ENCODE results near the gene OR51E2.

DNA sequence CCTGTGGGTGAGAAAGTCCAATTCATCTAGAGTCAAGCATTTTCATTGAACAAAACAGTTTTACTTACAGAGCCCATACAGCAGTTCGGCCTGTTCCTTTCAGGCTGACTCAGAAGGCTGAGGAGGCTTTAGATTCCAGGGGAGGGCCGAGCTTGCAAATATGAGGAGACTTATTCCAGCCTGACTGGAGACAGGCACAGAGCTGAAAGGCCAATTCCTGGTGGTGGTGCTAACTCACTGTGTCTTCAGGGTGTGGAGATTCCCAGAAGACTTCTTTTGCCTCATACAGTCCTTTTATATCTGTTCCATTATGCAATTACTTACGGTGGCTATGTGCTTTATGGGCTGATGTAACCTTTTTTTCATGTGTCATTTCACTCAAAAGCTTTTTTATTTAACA, at the start of gene OR51E2:
- TF ChIP-seq, protein P1, sequence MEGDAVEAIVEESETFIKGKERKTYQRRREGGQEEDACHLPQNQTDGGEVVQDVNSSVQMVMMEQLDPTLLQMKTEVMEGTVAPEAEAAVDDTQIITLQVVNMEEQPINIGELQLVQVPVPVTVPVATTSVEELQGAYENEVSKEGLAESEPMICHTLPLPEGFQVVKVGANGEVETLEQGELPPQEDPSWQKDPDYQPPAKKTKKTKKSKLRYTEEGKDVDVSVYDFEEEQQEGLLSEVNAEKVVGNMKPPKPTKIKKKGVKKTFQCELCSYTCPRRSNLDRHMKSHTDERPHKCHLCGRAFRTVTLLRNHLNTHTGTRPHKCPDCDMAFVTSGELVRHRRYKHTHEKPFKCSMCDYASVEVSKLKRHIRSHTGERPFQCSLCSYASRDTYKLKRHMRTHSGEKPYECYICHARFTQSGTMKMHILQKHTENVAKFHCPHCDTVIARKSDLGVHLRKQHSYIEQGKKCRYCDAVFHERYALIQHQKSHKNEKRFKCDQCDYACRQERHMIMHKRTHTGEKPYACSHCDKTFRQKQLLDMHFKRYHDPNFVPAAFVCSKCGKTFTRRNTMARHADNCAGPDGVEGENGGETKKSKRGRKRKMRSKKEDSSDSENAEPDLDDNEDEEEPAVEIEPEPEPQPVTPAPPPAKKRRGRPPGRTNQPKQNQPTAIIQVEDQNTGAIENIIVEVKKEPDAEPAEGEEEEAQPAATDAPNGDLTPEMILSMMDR (IDR thresholded peaks at IDR 0.05 in 4 of 5, conservative IDR thresholded peaks at IDR 0.05 in 1 of 5), result no peak
- TF ChIP-seq POLR2A (IDR thresholded peaks at IDR 0.05), result no peak

All from gastrocnemius medialis (tissue), 4 donors.